PC-9 (cell line): ENCODE data around the gene ATP2B1.

ENCODE experiments used
- EZH2 ChIP-seq: fragments of 200-600 bp; sonication (generic); IDR thresholded peaks from 2 replicates; pipeline ENCODE4 v1.8.0; 2017; ENCODE audit warnings: antibody characterized with exemption, low read depth
- TF ChIP-seq, protein P1 (sequence below): fragments of 200-600 bp; sonication (generic); conservative IDR thresholded peaks from 2 replicates; pipeline ENCODE4 v1.6.1; 2017; ENCODE audit warnings: mixed run types, antibody characterized with exemption, mild to moderate bottlenecking, moderate library complexity

DNA sequence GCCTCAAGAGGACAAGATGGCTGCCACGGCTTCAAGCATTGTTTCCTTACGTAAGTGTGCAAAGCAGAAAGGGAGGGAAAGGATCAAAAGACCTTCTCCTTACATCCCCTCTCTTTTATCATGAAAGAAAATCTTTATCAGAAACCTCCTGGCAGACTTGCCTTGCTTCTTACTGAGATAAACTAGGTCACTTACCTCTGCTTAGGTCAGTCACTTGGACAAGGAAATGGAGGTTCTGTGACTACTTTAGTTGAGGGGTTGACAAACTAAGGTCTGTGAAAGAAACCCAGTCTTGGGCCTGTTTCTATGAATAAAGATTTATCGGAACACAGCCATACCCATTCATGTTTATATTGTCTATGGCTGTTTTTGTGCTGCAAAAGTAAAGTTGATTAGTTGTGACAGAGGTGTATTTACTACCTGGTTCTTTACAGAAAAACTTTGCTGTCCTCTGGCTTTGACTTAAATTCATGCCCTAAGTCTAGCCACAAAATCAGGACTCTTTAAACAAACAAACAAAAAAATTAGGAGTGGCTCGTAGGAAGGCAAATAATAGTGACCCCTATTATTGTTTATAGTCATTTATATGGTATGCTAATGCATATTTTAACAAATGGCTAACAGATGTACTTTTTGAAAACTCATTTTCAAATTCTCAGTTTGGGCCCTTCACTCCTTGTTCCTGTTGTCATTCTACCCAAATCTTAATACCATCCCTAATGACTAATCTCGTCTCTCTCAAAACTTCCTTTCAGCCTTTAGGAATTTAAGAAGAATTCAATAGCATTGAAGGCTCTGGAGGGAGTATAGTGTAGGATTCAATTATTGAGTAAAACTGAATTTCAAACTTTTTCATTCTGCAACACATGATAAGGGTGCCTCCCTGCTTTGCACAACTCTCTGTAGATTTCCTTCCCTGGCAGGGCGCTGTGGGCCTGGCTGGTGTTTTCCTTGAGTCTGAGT, 42.0 kb upstream of the ATP2B1 start:
- TF ChIP-seq, protein P1, sequence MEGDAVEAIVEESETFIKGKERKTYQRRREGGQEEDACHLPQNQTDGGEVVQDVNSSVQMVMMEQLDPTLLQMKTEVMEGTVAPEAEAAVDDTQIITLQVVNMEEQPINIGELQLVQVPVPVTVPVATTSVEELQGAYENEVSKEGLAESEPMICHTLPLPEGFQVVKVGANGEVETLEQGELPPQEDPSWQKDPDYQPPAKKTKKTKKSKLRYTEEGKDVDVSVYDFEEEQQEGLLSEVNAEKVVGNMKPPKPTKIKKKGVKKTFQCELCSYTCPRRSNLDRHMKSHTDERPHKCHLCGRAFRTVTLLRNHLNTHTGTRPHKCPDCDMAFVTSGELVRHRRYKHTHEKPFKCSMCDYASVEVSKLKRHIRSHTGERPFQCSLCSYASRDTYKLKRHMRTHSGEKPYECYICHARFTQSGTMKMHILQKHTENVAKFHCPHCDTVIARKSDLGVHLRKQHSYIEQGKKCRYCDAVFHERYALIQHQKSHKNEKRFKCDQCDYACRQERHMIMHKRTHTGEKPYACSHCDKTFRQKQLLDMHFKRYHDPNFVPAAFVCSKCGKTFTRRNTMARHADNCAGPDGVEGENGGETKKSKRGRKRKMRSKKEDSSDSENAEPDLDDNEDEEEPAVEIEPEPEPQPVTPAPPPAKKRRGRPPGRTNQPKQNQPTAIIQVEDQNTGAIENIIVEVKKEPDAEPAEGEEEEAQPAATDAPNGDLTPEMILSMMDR: no peak
- no peak for TF ChIP-seq EZH2
